Glomerular visceral epithelial cell (primary cell): Measurements from ENCODE around the gene ZDHHC14.
A peak's percentile ranks its signal among the peaks of the same experiment; 100 is the strongest.

Source experiments
- DNase-seq: peaks from one replicate; pipeline ENCODE4 v3.0.0-alpha.2; 2016; ENCODE audit errors: extremely low spot score

ZDHHC14 gene

GRCh38 chr6:157596461-157596860 lies 215.5 kb downstream of the ZDHHC14 start:
- no peak for DNase-seq

DNA sequence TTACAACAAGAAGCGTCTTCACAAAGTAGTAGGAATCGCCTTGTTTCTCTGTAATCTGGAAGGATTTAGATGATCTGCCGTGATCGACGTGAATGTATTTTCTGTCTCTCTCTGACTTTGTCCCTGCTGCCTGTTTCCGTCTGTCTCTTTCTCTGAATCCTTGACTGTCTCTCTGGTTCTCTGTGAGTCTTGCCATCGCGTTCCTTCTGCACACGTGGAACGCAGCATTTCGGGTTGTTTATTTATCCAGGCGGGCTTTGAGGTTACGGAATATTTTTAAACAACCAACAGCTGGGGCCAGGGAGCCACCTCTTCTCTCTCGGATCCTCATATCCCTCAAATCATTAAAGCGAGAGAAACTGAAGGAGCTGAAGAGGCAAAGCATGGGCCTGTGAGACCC lies 215.9 kb downstream of the ZDHHC14 start:
- no peak for DNase-seq

GRCh38 chr6:157597461-157598312 lies 216.7 kb downstream of the ZDHHC14 start:
- peak; percentile 40 for DNase-seq

DNA sequence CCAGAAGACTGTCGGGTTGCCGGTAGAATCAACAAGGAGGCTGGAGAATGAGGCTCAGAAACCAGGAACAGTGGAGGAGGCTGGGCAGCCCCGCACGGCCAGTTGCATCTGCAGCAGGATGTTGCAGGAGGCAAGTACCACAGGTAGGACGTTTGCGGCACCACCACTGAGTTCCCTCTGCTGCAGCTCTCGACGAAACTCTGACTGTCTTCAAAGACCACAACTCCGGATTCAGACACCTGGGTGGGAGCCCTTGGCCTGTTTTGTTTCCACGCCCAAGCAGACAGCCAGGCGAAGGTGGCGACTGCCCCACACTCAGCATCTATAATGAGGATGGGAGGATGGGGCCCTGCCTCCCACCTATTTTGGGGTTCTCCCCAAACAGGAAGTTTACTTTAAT lies 218.2 kb downstream of the ZDHHC14 start:
- DNase-seq, result no peak

DNA sequence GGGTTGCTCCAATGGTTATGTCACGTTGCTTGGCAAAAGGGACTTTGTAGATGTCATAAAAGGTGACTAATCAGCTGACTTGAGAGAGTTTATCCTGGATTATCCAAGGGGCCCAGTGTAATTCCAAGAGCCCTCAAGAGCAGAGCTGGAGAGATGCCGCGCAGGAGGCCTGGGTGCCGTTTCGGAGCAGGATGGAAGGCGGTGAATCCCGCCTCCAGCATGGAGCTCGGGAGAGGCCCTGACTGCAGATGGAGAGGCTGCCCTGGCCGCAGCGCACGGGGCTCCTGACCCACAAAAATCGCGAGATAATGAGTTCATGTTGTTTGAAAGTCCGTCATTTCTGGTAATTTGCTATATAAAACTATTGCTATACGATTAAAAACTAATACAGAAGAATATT lies 219.8 kb downstream of the ZDHHC14 start:
- DNase-seq, result no peak

- DNase-seq, result no peak
Observed at GRCh38 chr6:157602521-157603295, 221.7 kb downstream of the ZDHHC14 start.

DNA sequence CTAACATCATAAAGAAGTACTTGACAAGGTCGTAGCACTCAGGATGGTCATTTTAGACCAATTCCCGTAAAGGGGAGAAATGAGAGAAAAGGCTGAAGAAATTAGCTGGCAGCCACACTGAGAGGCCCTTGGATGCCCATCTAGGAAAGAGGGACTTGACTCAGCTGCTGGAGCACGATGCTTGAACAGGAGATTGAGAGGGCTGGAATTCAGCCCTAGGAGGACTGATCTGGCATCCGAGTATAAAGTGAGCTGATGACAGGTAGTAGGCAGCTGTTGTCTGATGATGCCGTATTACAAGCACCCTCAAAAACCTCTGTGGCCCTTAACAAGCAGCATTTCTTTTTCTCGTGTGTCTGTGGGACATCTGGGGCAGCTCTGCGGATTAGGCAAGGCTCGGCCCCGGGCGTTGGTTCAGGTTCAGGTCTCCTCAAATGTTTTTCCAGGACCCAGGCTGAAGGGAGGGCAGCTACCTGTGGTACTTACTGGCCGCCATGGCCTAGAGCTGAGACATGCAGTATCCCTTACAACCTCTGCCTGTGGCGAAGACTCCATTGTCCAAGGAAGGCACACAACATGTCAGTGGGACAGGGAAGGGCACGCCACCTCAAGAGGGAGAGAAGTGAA lies 222.4 kb downstream of the ZDHHC14 start:
- no peak for DNase-seq

- DNase-seq, result no peak
Observed at GRCh38 chr6:157603971-157604370, 223.0 kb downstream of the ZDHHC14 start.

GRCh38 chr6:157604816-157605215 lies 223.8 kb downstream of the ZDHHC14 start:
- DNase-seq, result no peak

GRCh38 chr6:157605484-157605883 lies 224.5 kb downstream of the ZDHHC14 start:
- DNase-seq, result no peak

- no peak for DNase-seq
Observed at GRCh38 chr6:157606516-157606915, 225.5 kb downstream of the ZDHHC14 start.

- DNase-seq, result no peak
Observed at GRCh38 chr6:157607317-157608109, 226.5 kb downstream of the ZDHHC14 start.

GRCh38 chr6:157608221-157609075 lies 227.5 kb downstream of the ZDHHC14 start:
- no peak for DNase-seq

GRCh38 chr6:157609117-157609516 lies 228.1 kb downstream of the ZDHHC14 start:
- DNase-seq, result no peak

- DNase-seq, result no peak
Observed at GRCh38 chr6:157609556-157609955, 228.6 kb downstream of the ZDHHC14 start.

GRCh38 chr6:157610451-157610999 lies 229.5 kb downstream of the ZDHHC14 start:
- DNase-seq, result no peak

DNA sequence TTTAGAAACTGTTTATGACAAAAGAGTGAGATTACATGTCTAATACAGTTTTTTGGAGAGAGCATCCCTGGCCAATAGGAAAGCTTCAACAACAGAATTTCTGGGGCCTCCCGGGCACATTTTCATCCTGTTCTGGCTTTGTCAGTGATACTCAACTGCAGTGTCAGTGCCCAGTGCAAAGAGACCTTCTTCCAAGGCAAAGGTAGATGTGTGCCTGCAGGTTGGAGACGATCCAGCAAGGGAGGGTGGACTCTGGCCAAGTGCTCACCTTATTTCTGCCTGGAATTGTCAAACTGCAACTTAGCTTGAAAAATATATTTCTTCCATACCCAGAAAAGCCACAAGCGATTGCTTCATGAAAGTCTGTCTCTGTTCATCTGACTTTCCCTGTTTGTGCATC lies 230.4 kb downstream of the ZDHHC14 start:
- no peak for DNase-seq

DNA sequence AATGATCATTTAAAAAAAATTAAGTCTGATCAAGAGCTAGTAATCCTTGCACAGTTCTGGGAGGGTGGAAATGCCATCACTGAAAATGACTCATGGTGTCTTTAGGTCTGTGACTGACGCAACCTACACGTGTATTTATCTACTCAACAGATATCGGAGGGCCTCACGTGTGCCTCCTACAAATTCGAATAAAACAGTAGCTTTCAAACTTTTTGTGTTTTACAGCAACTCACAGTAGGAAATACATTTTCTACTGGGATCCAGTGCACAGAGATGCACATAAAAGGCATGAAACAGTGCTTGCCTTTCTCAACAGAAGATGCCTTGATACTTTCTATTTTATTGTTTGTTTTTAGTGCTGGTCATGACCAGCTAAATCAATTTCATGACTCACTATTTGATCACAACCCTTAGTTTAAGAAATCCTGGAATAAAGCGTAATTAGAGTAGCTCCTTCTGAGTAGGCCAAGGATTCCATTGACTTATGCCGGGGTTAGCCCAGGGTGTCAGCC lies 232.1 kb downstream of the ZDHHC14 start:
- DNase-seq, result peak; percentile 41

GRCh38 chr6:157614026-157614568 lies 233.1 kb downstream of the ZDHHC14 start:
- peak; percentile 40 for DNase-seq

GRCh38 chr6:157615420-157615769 lies 234.4 kb downstream of the ZDHHC14 start:
- DNase-seq, result no peak
